Hepatocyte (in vitro differentiated cells): Measurements from ENCODE around the gene PADI4. TPM values are rescaled to one million over a fixed set of nuclear protein-coding genes. Genes with fewer than 3 reads are reported as not detected.
"Not testable (repeated sequence)": the region's sequence is repeated elsewhere in the genome, so short reads cannot be mapped to it uniquely, and the experiment has no call there.

Experiments used
- DNase-seq: peaks from one replicate; pipeline ENCODE4 v3.0.0-alpha.2; 2016; ENCODE audit warnings: low spot score
- H2AFZ ChIP-seq: fragments of 200-600 bp; sonication (generic); 2 replicates; pipeline ENCODE4 v1.6.0; 2016; ENCODE audit warnings: antibody characterized with exemption, mild to moderate bottlenecking
- H3K27ac ChIP-seq: fragments of 200-600 bp; sonication (generic); 2 replicates; pipeline ENCODE4 v1.5.1; 2016; ENCODE audit warnings: mild to moderate bottlenecking
- H3K27me3 ChIP-seq: fragments of 200-600 bp; sonication (generic); 2 replicates; pipeline ENCODE4 v1.6.1; 2016
- H3K36me3 ChIP-seq: fragments of 200-600 bp; sonication (generic); replicated peaks from 2 replicates; pipeline ENCODE4 v1.5.1; 2016; ENCODE audit warnings: low read depth; ENCODE audit not compliant: insufficient read depth
- H3K4me1 ChIP-seq: fragments of 200-600 bp; sonication (generic); 2 replicates; pipeline ENCODE4 v1.5.1; 2016; ENCODE audit warnings: mild to moderate bottlenecking, moderate library complexity; ENCODE audit not compliant: insufficient read depth
- H3K4me2 ChIP-seq: fragments of 200-600 bp; sonication (generic); 2 replicates; pipeline ENCODE4 v1.6.0; 2016
- H3K4me3 ChIP-seq: fragments of 200-600 bp; sonication (generic); 2 replicates; pipeline ENCODE4 v1.5.1; 2016; ENCODE audit warnings: mild to moderate bottlenecking
- H3K79me2 ChIP-seq: fragments of 200-600 bp; sonication (generic); 2 replicates; pipeline ENCODE4 v1.6.0; 2017; ENCODE audit warnings: mild to moderate bottlenecking
- H3K9me2 ChIP-seq: fragments of 200-600 bp; sonication (generic); replicated peaks from 2 replicates; pipeline ENCODE4 v1.6.0; 2017; ENCODE audit warnings: mild to moderate bottlenecking; ENCODE audit not compliant: insufficient read depth
- H3K9me3 ChIP-seq: fragments of 200-600 bp; sonication (generic); 2 replicates; pipeline ENCODE4 v1.5.1; 2016; ENCODE audit warnings: low read depth, mild to moderate bottlenecking
- H4K20me1 ChIP-seq: fragments of 200-600 bp; sonication (generic); 2 replicates; pipeline ENCODE4 v1.6.0; 2016; ENCODE audit warnings: mild to moderate bottlenecking; ENCODE audit not compliant: insufficient read depth, poor library complexity, severe bottlenecking
- CTCF ChIP-seq: fragments of 200-600 bp; sonication (generic); IDR thresholded peaks from 2 replicates; pipeline ENCODE4 v1.5.1; 2016; ENCODE audit warnings: antibody characterized with exemption, mild to moderate bottlenecking; ENCODE audit not compliant: poor library complexity
- EZH2 ChIP-seq: fragments of 200-600 bp; sonication (generic); IDR thresholded peaks from 2 replicates; pipeline ENCODE4 v1.6.1; 2016; ENCODE audit warnings: antibody characterized with exemption, mild to moderate bottlenecking, borderline replicate concordance
- EZH2phosphoT487 ChIP-seq: fragments of 200-600 bp; sonication (generic); IDR thresholded peaks from one replicate; pipeline ENCODE4 v1.6.1; 2018; ENCODE audit warnings: antibody characterized with exemption, mild to moderate bottlenecking, low read depth, moderate library complexity; ENCODE audit not compliant: unreplicated experiment, severe bottlenecking
- WGBS: methylation state at CpG from one replicate; pipeline ENCODE4 v1.1.6; 2016; ENCODE audit warnings: low lambda C conversion rate; ENCODE audit errors: missing lambda C conversion rate; 5-methylcytosine and 5-hydroxymethylcytosine counted together
- polyA plus RNA-seq: library from polyadenylated mRNA; unstranded; fragments of >200 nt; fragmentation: Nextera tagmentation; extraction: Ambion mirVana; gene quantifications from 2 replicates; pipeline ENCODE4 v1.2.1, GENCODE V29; 2016
- total RNA-seq: library from RNA; depleted of rRNA; stranded (reverse); fragments of >200 nt; gene quantifications from 2 replicates; pipeline ENCODE4 v1.2.3, GENCODE V29; 2014

The PADI4 gene
- total and polyA plus RNA-seq, 2 experiments from 2014 or later, result not detected

- H3K9me2 ChIP-seq, result no peaks in the 10 kb centered on the region
- H4K20me1 ChIP-seq, result no peaks in the 10 kb centered on the region
- no peaks in the 10 kb centered on the region for H3K27me3 ChIP-seq
- H3K9me3 ChIP-seq, result no peaks in the 10 kb centered on the region
- no peak for TF ChIP-seq EZH2phosphoT487
- no peak overlapping the region for H3K27ac ChIP-seq
- no peak for DNase-seq
- no peaks in the 10 kb centered on the region for H3K79me2 ChIP-seq
- 67% methylated on average over 7 of the region's 7 CpGs for WGBS
- no peaks in the 10 kb centered on the region for H3K36me3 ChIP-seq
- no peak overlapping the region for H3K4me2 ChIP-seq
- H3K4me3 ChIP-seq, result no peak overlapping the region
- H2AFZ ChIP-seq, result no peak overlapping the region
- H3K4me1 ChIP-seq, result no peaks in the 10 kb centered on the region
Observed at GRCh38 chr1:17315542-17316130, 7.6 kb downstream of the PADI4 start.

- Histone ChIP-seq H3K9me2 (no peaks in the 10 kb centered on the region), H2AFZ (no peak overlapping the region), H3K4me2 (no peak overlapping the region), H4K20me1 (no peaks in the 10 kb centered on the region), H3K4me1 (no peaks in the 10 kb centered on the region), H3K4me3 (no peak overlapping the region), H3K36me3 (no peaks in the 10 kb centered on the region), H3K27ac (no peak overlapping the region), H3K27me3 (no peaks in the 10 kb centered on the region), H3K9me3 (no peaks in the 10 kb centered on the region), H3K79me2 (no peaks in the 10 kb centered on the region)
- DNase-seq, result no peak
- 84% methylated on average over 9 of the region's 9 CpGs for WGBS
- TF ChIP-seq CTCF (no peak), EZH2phosphoT487 (no peak), EZH2 (no peak)
Observed at GRCh38 chr1:17316704-17317103, 8.7 kb downstream of the PADI4 start.

GRCh38 chr1:17318262-17318661, 10.3 kb downstream of the PADI4 start:
- no peak for DNase-seq
- no peak overlapping the region for H3K4me2 ChIP-seq
- no peak overlapping the region for H2AFZ ChIP-seq
- no peak overlapping the region for H3K27ac ChIP-seq
- no peaks in the 10 kb centered on the region for H3K9me3 ChIP-seq
- no peak overlapping the region for H3K4me3 ChIP-seq
- TF ChIP-seq EZH2phosphoT487, result no peak
- TF ChIP-seq CTCF, result no peak
- TF ChIP-seq EZH2, result no peak
- no peaks in the 10 kb centered on the region for H3K9me2 ChIP-seq
- WGBS, result 72% methylated on average over 6 of the region's 6 CpGs
- H3K27me3 ChIP-seq, result no peaks in the 10 kb centered on the region
- H3K79me2 ChIP-seq, result no peaks in the 10 kb centered on the region
- H3K36me3 ChIP-seq, result no peaks in the 10 kb centered on the region
- H4K20me1 ChIP-seq, result no peaks in the 10 kb centered on the region
- H3K4me1 ChIP-seq, result no peaks in the 10 kb centered on the region

GRCh38 chr1:17319561-17320350, 11.8 kb downstream of the PADI4 start:
- DNase-seq, result no peak
- Histone ChIP-seq H3K36me3 (no peaks in the 10 kb centered on the region), H3K79me2 (no peaks in the 10 kb centered on the region), H3K9me3 (no peaks in the 10 kb centered on the region), H3K4me3 (no peak overlapping the region), H2AFZ (no peak overlapping the region), H3K4me1 (no peaks in the 10 kb centered on the region), H3K27ac (no peak overlapping the region), H3K27me3 (no peaks in the 10 kb centered on the region), H3K4me2 (no peak overlapping the region), H3K9me2 (no peaks in the 10 kb centered on the region), H4K20me1 (no peaks in the 10 kb centered on the region)
- WGBS, result 94% methylated on average over 11 of the region's 11 CpGs
- TF ChIP-seq EZH2 (no peak), CTCF (no peak), EZH2phosphoT487 (no peak)

GRCh38 chr1:17321857-17322390, 13.9 kb downstream of the PADI4 start:
- not testable (repeated sequence) for DNase-seq

More at GRCh38 chr1:17321857-17322390, 13.9 kb downstream of the PADI4 start:
- not testable (repeated sequence) for H3K36me3 ChIP-seq, H3K4me2 ChIP-seq, H2AFZ ChIP-seq, H3K4me1 ChIP-seq, H4K20me1 ChIP-seq, H3K79me2 ChIP-seq, H3K27ac ChIP-seq, H3K4me3 ChIP-seq, H3K9me2 ChIP-seq, H3K9me3 ChIP-seq, H3K27me3 ChIP-seq
- 70% methylated on average over 6 of the region's 6 CpGs for WGBS
